GM12874 (cell line): ENCODE measurements around the gene CCSER2.

Source experiments
- CTCF ChIP-seq: IDR thresholded peaks from 2 replicates; pipeline ENCODE4 v1.5.1; 2011; ENCODE audit warnings: low read depth, mild to moderate bottlenecking, control low read depth, low read length, moderate library complexity; ENCODE audit not compliant: insufficient read depth

Gene CCSER2

DNA sequence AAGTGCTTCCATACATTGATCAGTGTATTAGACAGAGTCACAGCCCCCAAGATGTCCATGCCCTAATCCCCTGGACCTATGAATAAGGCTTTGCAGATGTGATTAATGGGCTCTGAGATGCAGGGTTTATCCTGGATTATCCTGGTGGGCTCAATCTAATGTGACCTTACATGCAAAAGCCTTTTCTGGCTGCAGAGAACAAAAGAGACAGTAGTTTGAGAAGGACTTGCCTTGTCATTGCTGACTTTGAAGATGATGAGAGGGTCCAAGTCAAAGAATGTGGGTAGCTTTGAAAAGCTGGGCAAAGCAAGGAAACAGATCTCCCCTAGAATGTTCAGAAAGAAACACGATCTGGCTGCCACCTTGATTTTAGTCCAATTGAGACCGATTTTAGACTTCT is 238.7 kb downstream of the CCSER2 start:
- no peak for TF ChIP-seq CTCF
